GM12891 (cell line): Measurements from ENCODE around the gene TRIO.

Experiments used
- PAX5 ChIP-seq: IDR thresholded peaks from 2 replicates; pipeline ENCODE4 v1.6.1; 2011; ENCODE audit warnings: low read length, moderate library complexity, mild to moderate bottlenecking; ENCODE audit not compliant: insufficient read depth, severe bottlenecking
- POLR2A ChIP-seq: IDR thresholded peaks from 2 replicates; pipeline ENCODE4 v1.6.1; 2011; ENCODE audit warnings: low read depth, low read length, control low read depth
- POLR2AphosphoS5 ChIP-seq: IDR thresholded peaks from 2 replicates; pipeline ENCODE4 v1.6.1; 2011; ENCODE audit warnings: low read depth, low read length, control low read depth
- POU2F2 ChIP-seq: IDR thresholded peaks from 2 replicates; pipeline ENCODE4 v1.6.1; 2011; ENCODE audit warnings: low read depth, mild to moderate bottlenecking, control low read depth, low read length, moderate library complexity
- SPI1 ChIP-seq: IDR thresholded peaks from 2 replicates; pipeline ENCODE4 v1.6.1; 2011; ENCODE audit warnings: low read depth, low read length, control low read depth
- TAF1 ChIP-seq: IDR thresholded peaks from 2 replicates; pipeline ENCODE4 v1.6.1; 2011; ENCODE audit warnings: low read depth, low read length, control low read depth

- TF ChIP-seq TAF1 (no peak), POLR2AphosphoS5 (no peak), POLR2A (no peak), PAX5 (no peak), SPI1 (no peak), POU2F2 (no peak)
Observed at GRCh38 chr5:14359069-14360043, 216.2 kb downstream of the TRIO start.
